PC-3 (cell line): ENCODE results near the gene P2RX3. TPM values are rescaled to one million over a fixed set of nuclear protein-coding genes. Genes with fewer than 3 reads are reported as not detected.

ENCODE experiments used
- ATAC-seq: fragments of 200-7000 bp; cut with Tn5 transposase; 2 replicates; pipeline ENCODE4 v1.9.1; 2020; ENCODE audit warnings: mild to moderate bottlenecking, moderate library complexity
- BruUV-seq: library from RNA; stranded (reverse); fragments of 400-500 nt; replicated peaks from 2 replicates; lab custom pipeline; 2021; lab: Mats Ljungman, UMichigan
- CTCF ChIA-PET: fragments of 300-600 bp; sonication (Branson Sonifier 250); formaldehyde crosslinking; loops from one replicate; lab custom pipeline; 2022; ENCODE audit warnings: antibody characterized with exemption; lab: Charles Lee
- POLR2A ChIA-PET: fragments of 300-600 bp; sonication (Branson Sonifier 250); formaldehyde crosslinking; loops from one replicate; lab custom pipeline; 2022; ENCODE audit warnings: antibody characterized with exemption; ENCODE audit not compliant: unreplicated experiment; lab: Charles Lee
- DNase-seq: peaks from one replicate; pipeline ENCODE4 v3.0.0-alpha.2; 2015
- H2AFZ ChIP-seq: fragments of 300-600 bp; sonication (generic); 2 replicates; pipeline ENCODE4 v1.6.0; 2016; ENCODE audit warnings: antibody characterized with exemption, low read length
- H3F3A ChIP-seq: fragments of 300-600 bp; sonication (generic); one replicate; pipeline ENCODE4 v1.6.0; 2017; ENCODE audit warnings: antibody characterized with exemption, low read length, control low read depth, mild to moderate bottlenecking; ENCODE audit not compliant: unreplicated experiment
- H3K27ac ChIP-seq: fragments of 300-600 bp; sonication (generic); 2 replicates; pipeline ENCODE4 v1.5.1; 2016; ENCODE audit warnings: mild to moderate bottlenecking, low read length
- H3K27me3 ChIP-seq: fragments of 300-600 bp; sonication (generic); 2 replicates; pipeline ENCODE4 v1.6.1; 2016; ENCODE audit warnings: low read length, mixed read lengths
- H3K36me3 ChIP-seq: fragments of 300-600 bp; sonication (generic); 2 replicates; pipeline ENCODE4 v1.6.1; 2016; ENCODE audit warnings: low read depth, mixed run types, low read length, mixed read lengths
- H3K4me1 ChIP-seq: fragments of 300-600 bp; sonication (generic); 2 replicates; pipeline ENCODE4 v1.5.1; 2016; ENCODE audit warnings: low read length; ENCODE audit not compliant: insufficient read depth
- H3K4me2 ChIP-seq: fragments of 300-600 bp; sonication (generic); 2 replicates; pipeline ENCODE4 v1.6.0; 2016; ENCODE audit warnings: low read length
- H3K4me3 ChIP-seq: fragments of 300-600 bp; sonication (generic); 2 replicates; pipeline ENCODE4 v1.5.1; 2016; ENCODE audit warnings: mild to moderate bottlenecking, low read length, mixed read lengths
- H3K79me2 ChIP-seq: fragments of 300-600 bp; sonication (generic); 2 replicates; pipeline ENCODE4 v1.6.1; 2017; ENCODE audit warnings: low read length, mixed read lengths
- H3K9ac ChIP-seq: fragments of 300-600 bp; sonication (generic); 2 replicates; pipeline ENCODE4 v1.6.0; 2016; ENCODE audit warnings: mild to moderate bottlenecking, low read length
- H3K9me2 ChIP-seq: fragments of 300-600 bp; sonication (generic); replicated peaks from 2 replicates; pipeline ENCODE4 v1.6.1; 2016; ENCODE audit warnings: mixed run types, low read length, mixed read lengths
- H3K9me3 ChIP-seq: fragments of 300-600 bp; sonication (generic); 2 replicates; pipeline ENCODE4 v1.6.1; 2016; ENCODE audit warnings: low read length, mixed read lengths
- H4K20me1 ChIP-seq: fragments of 300-600 bp; sonication (generic); 2 replicates; pipeline ENCODE4 v1.6.1; 2016; ENCODE audit warnings: low read length, mixed read lengths
- EZH2 ChIP-seq: fragments of 300-600 bp; sonication (generic); IDR thresholded peaks from one replicate; pipeline ENCODE4 v1.6.1; 2017; ENCODE audit warnings: antibody characterized with exemption, mild to moderate bottlenecking, low read length; ENCODE audit not compliant: unreplicated experiment
- EZH2phosphoT487 ChIP-seq: fragments of 300-600 bp; sonication (generic); IDR thresholded peaks from 2 replicates; pipeline ENCODE4 v1.6.1; 2018; ENCODE audit warnings: mild to moderate bottlenecking, antibody characterized with exemption, low read length, borderline replicate concordance
- intact Hi-C: fragments of 100-400 bp; cut with micrococcal nuclease; formaldehyde crosslinking; loops from 2 replicates; pipeline ENCODE4 v1.9.0; 2023
- total RNA-seq: library from RNA; depleted of rRNA; stranded (reverse); fragments of >200 nt; gene quantifications from 2 replicates; pipeline ENCODE4 v1.2.3, GENCODE V29; 2014
- TF ChIP-seq, protein P1 (sequence below): fragments of 300-600 bp; sonication (generic); conservative IDR thresholded peaks from 2 replicates; pipeline ENCODE4 v1.5.1; 2017; ENCODE audit warnings: antibody characterized with exemption, low read depth, mild to moderate bottlenecking, low read length

The P2RX3 gene
- total RNA-seq, 1 experiment from 2014 or later, result not detected

DNA sequence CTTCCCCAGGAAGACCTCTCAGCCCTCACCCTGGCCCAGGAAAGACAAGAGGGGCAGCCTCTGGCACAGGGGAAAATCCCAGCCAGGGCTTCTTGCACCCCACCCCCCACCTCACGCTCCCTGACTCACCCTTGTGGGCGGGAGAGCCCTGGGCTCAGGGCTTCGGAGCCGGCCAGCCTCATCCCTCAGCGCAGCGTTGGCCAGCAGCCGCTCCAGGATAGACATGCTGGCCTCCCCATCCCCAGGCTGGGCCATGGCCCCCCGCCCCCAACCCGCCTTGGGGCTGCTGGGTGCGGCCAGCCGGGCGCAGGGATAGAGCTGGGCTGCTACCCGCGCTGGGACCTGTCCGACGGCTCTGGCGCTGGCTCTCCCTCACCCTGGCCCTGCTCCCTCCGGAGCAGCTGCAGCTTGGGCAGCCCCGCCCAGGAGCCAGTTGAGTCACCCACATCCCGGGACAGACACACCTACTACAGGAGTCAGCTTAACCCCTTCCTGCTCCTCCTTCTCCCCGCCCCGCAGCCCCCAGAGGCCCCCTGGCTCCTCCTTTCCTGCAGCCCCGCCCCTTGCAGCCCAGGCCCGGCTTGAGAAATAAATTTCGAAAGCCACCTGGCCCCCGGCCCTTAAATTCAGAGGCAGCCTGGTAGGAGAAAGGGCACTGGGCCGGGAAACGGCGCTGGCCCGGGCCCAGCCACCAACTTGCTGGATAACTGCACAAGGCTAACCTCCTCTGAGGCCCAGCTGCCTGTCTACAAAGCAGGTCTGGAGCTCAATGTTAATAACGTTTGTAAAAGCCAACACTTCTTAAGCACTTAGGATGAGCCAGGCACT, 26.8 kb upstream of the P2RX3 start:
- no peaks in the 10 kb centered on the region for H3K9me2 ChIP-seq
- no TSS peak for BruUV-seq
- TF ChIP-seq, protein P1, sequence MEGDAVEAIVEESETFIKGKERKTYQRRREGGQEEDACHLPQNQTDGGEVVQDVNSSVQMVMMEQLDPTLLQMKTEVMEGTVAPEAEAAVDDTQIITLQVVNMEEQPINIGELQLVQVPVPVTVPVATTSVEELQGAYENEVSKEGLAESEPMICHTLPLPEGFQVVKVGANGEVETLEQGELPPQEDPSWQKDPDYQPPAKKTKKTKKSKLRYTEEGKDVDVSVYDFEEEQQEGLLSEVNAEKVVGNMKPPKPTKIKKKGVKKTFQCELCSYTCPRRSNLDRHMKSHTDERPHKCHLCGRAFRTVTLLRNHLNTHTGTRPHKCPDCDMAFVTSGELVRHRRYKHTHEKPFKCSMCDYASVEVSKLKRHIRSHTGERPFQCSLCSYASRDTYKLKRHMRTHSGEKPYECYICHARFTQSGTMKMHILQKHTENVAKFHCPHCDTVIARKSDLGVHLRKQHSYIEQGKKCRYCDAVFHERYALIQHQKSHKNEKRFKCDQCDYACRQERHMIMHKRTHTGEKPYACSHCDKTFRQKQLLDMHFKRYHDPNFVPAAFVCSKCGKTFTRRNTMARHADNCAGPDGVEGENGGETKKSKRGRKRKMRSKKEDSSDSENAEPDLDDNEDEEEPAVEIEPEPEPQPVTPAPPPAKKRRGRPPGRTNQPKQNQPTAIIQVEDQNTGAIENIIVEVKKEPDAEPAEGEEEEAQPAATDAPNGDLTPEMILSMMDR, result no peak
- TF ChIP-seq EZH2phosphoT487, result no peak
- TF ChIP-seq EZH2, result no peak
- ChIA-PET CTCF (interaction anchor here (0.6 to 1.4 kb wide), 4 partner anchors 11 to 332 kb away, joined by 3 to 8 read pairs (median 4); no protein-coding TSS in a partner anchor), POLR2A (interaction anchor here (0.5 to 1.0 kb wide), 5 partner anchors 11 to 55 kb away, joined by 4 to 12 read pairs (median 4); partner anchors contain the start of genes SSRP1 and TNKS1BP1)
- H3K9ac ChIP-seq, result peak overlapping the region; percentile 76
- no peaks in the 10 kb centered on the region for H3K27me3 ChIP-seq
- 0 out of 2 replicates have a peak, but pooled peaks cover 5% of the 10 kb centered on the region for H4K20me1 ChIP-seq
- H3K79me2 ChIP-seq, result peaks cover 40% of the 10 kb centered on the region
- peaks cover 34% of the 10 kb centered on the region for H3K36me3 ChIP-seq
- H3F3A ChIP-seq, result no peaks in the 10 kb centered on the region
- H2AFZ ChIP-seq, result peak overlapping the region; percentile 24; the same call in 1 of the 2 replicates
- H3K4me3 ChIP-seq, result peak overlapping the region; percentile 67
- ATAC-seq (peak; percentile 94), DNase-seq (peak; percentile 96)
- H3K4me1 ChIP-seq, result peaks cover 53% of the 10 kb centered on the region
- H3K4me2 ChIP-seq, result peak overlapping the region; percentile 96
- H3K27ac ChIP-seq, result peak overlapping the region; percentile 86
- H3K9me3 ChIP-seq, result no peaks in the 10 kb centered on the region
- intact Hi-C loops, result loop anchor here (1.0 to 2.0 kb wide), 2 partner anchors 11 to 33 kb away; no protein-coding TSS in a partner anchor

DNA sequence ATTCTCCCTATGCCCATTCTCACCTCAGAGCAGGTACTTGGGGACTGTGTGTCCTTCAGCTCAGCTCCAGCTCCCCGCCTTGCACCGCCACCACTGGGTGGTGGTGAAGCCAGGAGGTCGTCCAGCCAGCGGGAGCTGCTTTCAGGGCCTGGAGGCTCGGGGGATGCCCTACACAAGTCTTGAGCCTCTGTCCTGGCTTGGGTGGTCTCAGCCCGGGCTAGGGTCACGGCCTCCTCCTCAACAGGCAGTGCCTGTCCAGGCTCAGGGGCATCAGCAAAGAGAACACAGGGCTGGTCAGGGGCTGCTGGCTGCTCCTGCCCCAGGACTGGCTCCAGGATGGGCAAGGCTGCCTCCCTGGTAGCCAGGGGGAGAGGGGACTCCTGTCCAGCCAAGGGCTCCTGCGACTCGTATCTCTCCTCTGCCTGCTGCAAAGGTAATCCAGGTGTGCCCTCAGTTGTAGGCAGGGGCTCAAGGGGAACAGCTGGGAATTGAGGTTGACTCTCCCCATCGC, 25.6 kb upstream of the P2RX3 start:
- no peaks in the 10 kb centered on the region for H3K27me3 ChIP-seq
- no peak overlapping the region for H2AFZ ChIP-seq
- H3K9ac ChIP-seq, result no peak overlapping the region
- no peak overlapping the region for H3K4me2 ChIP-seq
- no peak overlapping the region for H3K27ac ChIP-seq
- ChIA-PET POLR2A (no interaction called here), CTCF (no interaction called here)
- ATAC-seq (no peak), DNase-seq (peak; percentile 15)
- intact Hi-C loops, result no loop called here
- BruUV-seq, result no TSS peak
- peaks cover 44% of the 10 kb centered on the region for H3K4me1 ChIP-seq
- H3K9me2 ChIP-seq, result no peaks in the 10 kb centered on the region
- no peak for TF ChIP-seq EZH2
- no peak for TF ChIP-seq EZH2phosphoT487
- TF ChIP-seq, protein P1, result no peak
- peaks cover 46% of the 10 kb centered on the region for H3K36me3 ChIP-seq
- H3K9me3 ChIP-seq, result no peaks in the 10 kb centered on the region
- no peaks in the 10 kb centered on the region for H3F3A ChIP-seq
- 0 out of 2 replicates have a peak, but pooled peaks cover 3% of the 10 kb centered on the region for H4K20me1 ChIP-seq
- H3K4me3 ChIP-seq, result no peak overlapping the region
- peaks cover 28% of the 10 kb centered on the region for H3K79me2 ChIP-seq
